Femur (tissue), 1 donor: ENCODE measurements around the gene TRIM22.
"Not testable (repeated sequence)": the region's sequence is repeated elsewhere in the genome, so short reads cannot be mapped to it uniquely, and the experiment has no call there.

Experiments
- DNase-seq: peaks from one replicate; pipeline ENCODE4 v3.0.0-alpha.2; 2017

Gene TRIM22

GRCh38 chr11:5689551-5689983, at the start of gene TRIM22:
Gene TRIM22 (plus strand): TSS chr11:5689790. CDS start chr11:5696233, 6,443 bp downstream.
- DNase-seq = peak; percentile 61

- DNase-seq = no peak
Observed at GRCh38 chr11:5639953-5640352, 49.6 kb upstream of the TRIM22 start.

GRCh38 chr11:5643585-5643984, 46.0 kb upstream of the TRIM22 start:
- no peak for DNase-seq

GRCh38 chr11:5646139-5646538, 43.5 kb upstream of the TRIM22 start:
- no peak for DNase-seq

GRCh38 chr11:5655474-5655873, 34.1 kb upstream of the TRIM22 start:
- no peak for DNase-seq

- not testable (repeated sequence) for DNase-seq
Observed at GRCh38 chr11:5656956-5657355, 32.6 kb upstream of the TRIM22 start.

- no peak for DNase-seq
Observed at GRCh38 chr11:5658318-5658717, 31.3 kb upstream of the TRIM22 start.

- DNase-seq = no peak
Observed at GRCh38 chr11:5663511-5663910, 26.1 kb upstream of the TRIM22 start.

- no peak for DNase-seq
Observed at GRCh38 chr11:5665051-5665570, 24.5 kb upstream of the TRIM22 start.

GRCh38 chr11:5665746-5666401, 23.7 kb upstream of the TRIM22 start:
- no peak for DNase-seq

- no peak for DNase-seq
Observed at GRCh38 chr11:5666402-5666793, 23.2 kb upstream of the TRIM22 start.

- no peak for DNase-seq
Observed at GRCh38 chr11:5671831-5672230, 17.8 kb upstream of the TRIM22 start.

GRCh38 chr11:5674391-5674790, 15.2 kb upstream of the TRIM22 start:
- no peak for DNase-seq

GRCh38 chr11:5679811-5680210, 9.8 kb upstream of the TRIM22 start:
- no peak for DNase-seq

GRCh38 chr11:5682890-5683441, 6.6 kb upstream of the TRIM22 start:
- DNase-seq = not testable (repeated sequence)

- DNase-seq = not testable (repeated sequence)
Observed at GRCh38 chr11:5683620-5684019, 6.0 kb upstream of the TRIM22 start.

- no peak for DNase-seq
Observed at GRCh38 chr11:5684036-5684645, 5.4 kb upstream of the TRIM22 start.

GRCh38 chr11:5684646-5685362, 4.8 kb upstream of the TRIM22 start, which contains the start of gene TRIM5:
Gene TRIM5 (minus strand): TSS chr11:5685074. CDS start chr11:5680177, 4,897 bp downstream.
- DNase-seq = peak; percentile 93

GRCh38 chr11:5686426-5686825, 3.2 kb upstream of the TRIM22 start:
- no peak for DNase-seq

GRCh38 chr11:5688482-5688881, 1.1 kb upstream of the TRIM22 start:
- DNase-seq = no peak

- DNase-seq = no peak
Observed at GRCh38 chr11:5690216-5690615, 626 bp downstream of the TRIM22 start.

GRCh38 chr11:5690736-5691135, 1.1 kb downstream of the TRIM22 start:
- no peak for DNase-seq

GRCh38 chr11:5691238-5691963, 1.8 kb downstream of the TRIM22 start:
- DNase-seq = not testable (repeated sequence)
